ENCODE results near the gene ZNF184.
A peak's percentile ranks its signal among the peaks of the same experiment; 100 is the strongest.
"Not testable (repeated sequence)": the region's sequence is repeated elsewhere in the genome, so short reads cannot be mapped to it uniquely, and the experiment has no call there.

Gene ZNF184

DNA sequence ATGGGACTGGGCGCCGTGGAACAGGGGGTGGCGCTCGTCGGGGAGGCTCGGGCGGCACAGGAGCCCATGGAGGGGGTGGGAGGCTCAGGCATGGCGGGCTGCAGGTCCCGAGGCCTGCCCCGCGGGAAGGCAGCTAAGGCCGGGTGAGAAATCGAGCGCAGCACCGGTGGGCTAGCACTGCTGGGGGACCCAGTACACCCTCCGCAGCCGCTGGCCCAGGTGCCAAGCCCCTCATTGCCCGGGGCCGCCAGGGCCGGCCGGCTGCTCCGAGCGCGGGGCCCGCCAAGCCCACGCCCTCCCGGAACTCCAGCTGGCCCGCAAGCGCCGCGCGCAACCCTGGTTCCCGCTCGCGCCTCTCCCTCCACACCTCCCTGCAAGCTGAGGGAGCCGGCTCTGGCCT is 48.1 kb downstream of the ZNF184 start:
- not testable (repeated sequence) for DNase-seq (ENCODE audit: low spot score)

DNA sequence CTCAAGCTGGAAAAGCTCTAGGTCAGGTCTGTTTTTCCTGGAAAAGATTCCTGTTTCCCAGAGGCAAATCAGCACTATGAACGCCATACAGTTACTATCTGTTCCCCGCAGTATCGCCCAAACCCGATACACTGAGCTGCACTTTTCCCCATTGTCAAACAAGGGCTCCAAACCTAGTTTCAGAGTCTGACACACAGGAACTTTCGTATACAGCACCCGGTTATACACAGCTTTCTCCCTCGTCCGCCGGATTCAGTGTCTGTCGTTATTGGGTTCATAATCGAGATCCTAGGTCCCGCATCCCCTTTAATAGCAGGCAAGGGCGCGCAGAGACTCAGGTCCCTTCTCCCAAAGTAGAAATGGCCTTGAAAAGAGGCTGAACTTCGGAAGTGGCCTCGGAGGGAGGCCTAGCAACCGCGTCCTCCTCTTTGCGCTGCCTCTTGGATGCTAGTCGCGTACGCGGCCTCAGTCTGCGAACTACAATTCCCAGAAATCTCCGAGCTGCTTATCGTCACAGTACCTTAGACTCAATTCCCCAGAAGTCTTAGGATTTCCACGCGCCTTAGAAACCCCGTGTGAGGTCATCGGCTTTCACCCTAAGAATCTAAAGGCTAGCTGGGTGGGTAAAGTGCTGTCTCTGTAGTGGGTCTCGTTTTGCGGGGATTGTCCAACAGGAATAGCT is 50.1 kb downstream of the ZNF184 start:
- DNase-seq (ENCODE audit: low spot score): no peak

DNA sequence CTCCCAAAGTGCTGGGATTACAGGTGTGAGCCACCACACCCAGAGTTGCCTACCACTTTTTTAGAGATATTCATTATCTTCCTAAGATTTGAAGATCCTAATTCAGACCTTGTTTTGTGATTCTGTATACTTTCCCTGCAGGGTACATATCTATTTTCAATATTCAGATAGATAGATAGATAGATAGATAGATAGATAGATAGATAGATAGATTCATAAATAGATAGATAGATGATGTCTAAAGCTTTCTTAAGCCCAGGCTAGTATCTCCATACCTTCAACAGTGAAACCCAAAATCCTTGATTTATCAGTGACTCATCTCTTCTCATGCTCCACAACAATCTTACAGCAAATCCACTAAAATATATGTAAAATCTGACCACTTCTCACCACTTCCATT is 53.5 kb downstream of the ZNF184 start:
- DNase-seq (ENCODE audit: low spot score): no peak

DNA sequence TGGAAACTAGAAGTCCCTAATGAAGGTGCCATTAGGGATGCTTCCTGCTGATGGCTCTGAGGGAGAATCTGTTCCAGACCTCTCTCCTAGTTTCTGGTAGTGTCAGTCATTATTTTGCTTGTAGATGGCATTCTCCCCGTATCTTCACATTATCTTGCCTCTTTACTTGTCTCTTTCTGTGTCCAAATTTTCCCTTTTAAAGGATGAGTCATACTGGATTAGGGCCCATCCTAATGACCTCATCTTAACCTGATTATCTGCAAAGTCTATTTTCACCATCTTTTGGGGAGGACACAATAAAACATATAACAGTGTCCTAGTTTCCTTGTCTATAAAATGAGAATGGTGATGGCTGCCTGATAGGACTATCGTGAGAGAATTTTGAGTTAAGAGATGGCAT is 57.0 kb downstream of the ZNF184 start:
- no peak for DNase-seq (ENCODE audit: low spot score)

DNA sequence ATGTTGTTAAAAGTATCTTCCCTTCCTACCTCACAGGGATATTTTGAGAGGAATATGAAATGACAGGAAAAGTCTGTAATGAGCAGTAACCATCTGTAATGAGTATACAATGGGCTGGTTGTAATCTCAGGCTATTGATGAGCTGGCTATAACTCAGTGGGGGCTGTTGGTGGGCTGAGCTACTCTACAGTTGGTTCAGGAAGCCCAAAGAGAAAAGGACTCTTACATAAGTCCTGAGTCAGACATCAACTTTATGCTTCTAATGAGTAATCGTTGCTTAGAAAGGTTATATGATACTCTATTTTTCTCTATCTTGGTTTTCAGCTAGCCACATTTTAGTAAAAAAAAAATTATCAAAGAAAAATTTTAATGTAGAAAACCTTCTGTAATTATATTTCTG is 57.9 kb downstream of the ZNF184 start:
- peak; percentile 88 for DNase-seq (ENCODE audit: low spot score)

DNA sequence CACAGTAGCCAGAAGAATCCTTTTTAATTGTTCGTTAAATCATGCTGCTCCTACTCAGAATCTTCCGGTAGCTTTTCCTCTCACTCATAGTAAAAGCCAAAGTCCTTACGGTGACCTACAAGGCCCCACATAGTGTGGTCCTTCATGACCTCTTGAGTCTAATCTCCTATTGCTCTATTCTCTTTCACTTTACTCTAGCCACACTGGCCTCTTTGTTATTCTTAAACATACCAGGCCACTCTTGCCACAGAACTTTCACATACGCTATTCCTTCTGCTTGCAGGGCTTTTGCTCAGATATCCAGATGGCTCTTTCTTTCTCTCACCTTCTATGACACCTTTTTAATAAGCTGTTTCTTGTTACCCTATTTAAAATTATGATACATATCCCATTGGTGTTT is 58.6 kb downstream of the ZNF184 start:
- DNase-seq (ENCODE audit: low spot score): peak; percentile 75

DNA sequence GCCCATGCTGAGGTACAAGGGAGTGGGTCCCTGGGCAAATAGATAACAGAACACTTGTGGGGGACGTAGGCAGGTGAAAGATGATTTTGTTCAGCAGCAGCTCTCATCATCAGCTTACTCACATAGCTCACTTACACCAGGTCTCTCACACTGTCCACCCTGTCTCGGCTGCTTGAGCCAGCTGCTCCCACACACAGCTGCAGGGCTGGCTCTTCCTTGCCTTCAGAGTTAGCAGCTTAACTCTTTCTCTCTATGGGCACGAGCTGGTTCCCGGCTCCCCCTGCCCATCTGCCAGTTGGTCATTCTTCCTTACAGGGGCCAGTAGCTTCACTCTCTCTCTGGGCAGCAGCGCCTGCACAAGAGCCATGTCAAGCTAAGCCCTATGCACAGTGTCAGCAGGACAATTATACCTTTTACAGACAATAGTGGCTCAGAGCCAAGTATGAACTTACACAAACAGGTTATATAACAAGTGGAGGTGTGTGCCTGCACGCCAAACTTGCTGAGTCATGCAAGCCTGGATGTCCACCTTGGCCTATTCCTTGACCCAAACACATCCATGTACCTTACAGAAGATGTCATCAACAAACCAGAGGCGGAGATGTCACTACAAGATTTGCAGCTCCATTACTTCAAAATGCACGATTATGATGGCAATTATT is 65.6 kb downstream of the ZNF184 start:
- no peak for DNase-seq (ENCODE audit: low spot score)

DNA sequence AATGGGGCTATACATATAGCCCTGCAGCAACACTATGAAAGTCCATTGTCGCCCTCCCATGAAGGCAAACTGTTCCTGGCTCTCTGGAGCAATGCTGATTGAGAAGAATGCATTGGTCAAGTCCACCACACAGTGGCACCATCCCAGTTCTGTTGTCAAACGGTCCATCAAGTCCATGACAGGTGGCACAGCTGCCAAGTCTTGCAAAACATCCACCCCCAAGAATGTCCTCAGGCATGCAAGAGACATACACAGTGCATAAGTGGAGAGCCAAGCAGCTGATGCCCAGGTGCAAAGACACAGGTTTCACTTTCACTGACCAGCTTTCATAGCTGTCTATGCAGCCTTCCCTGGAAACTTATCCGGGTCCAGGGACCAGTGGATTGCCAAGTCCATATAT is 66.8 kb downstream of the ZNF184 start:
- no peak for DNase-seq (ENCODE audit: low spot score)

DNA sequence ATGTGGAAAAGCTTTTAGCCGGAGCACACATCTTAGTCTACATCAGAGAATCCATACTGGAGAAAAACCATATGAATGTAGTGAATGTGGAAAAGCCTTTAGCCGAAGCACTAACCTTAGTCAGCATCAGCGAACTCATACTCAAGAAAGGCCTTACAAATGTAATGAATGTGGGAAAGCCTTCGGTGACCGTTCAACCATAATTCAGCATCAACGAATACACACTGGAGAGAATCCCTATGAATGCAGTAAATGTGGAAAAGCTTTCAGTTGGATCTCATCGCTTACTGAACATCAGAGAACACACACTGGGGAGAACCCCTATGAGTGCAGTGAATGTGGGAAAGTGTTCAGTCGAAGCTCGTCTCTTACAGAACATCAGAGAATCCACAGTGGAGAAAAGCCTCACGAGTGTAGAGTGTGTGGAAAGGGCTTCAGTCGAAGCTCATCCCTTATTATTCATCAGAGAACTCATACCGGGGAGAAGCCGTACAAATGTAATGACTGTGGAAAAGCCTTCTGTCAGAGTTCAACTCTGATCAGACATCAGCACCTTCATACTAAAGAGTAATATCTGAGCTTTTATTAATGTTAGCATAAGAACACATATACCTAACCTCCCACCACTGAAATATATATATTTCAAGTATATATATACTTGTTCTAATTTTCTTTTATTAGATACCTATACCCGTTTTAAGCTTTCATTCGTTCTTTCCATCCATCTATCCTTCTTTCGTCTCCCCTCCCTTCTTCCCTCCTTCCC is 71.8 kb downstream of the ZNF184 start:
- no peak for DNase-seq (ENCODE audit: low spot score)

Measured in COLO829 (cell line).